ENCODE measurements around the gene SYDE1. TPM values are rescaled to one million over a fixed set of nuclear protein-coding genes. Genes with fewer than 3 reads are reported as not detected.

The SYDE1 gene
- total and polyA plus RNA-seq, 7 donors: 2.3 to 4.9 (median 4.5) TPM

GRCh38 chr19:15161028-15161984, 54.1 kb downstream of the SYDE1 start:
- no peak overlapping the region for H3K4me3 ChIP-seq
- no peak overlapping the region for H3K27ac ChIP-seq
- 83 to 86% (median 86%) methylated on average over 34 to 42 of the region's 42 CpGs for WGBS, 3 donors
- intact Hi-C loops (cut with DNase I): no loop called here
- no peaks in the 10 kb centered on the region for H3K4me1 ChIP-seq
- TF ChIP-seq CTCF (IDR thresholded peaks at IDR 0.05): no peak
- ATAC-seq (no peak), DNase-seq (no peak)
- H3K27me3 ChIP-seq (ENCODE audit: insufficient read depth in 3 of 3, low read length in 2 of 3): peaks cover 0 to 3% (median 3%) of the 10 kb centered on the region in 3 donors
- peaks cover 22% of the 10 kb centered on the region for H3K9me3 ChIP-seq
- H3K36me3 ChIP-seq (ENCODE audit: insufficient read depth in 1 of 2, low read depth in 1 of 2): peaks cover 0 to 11% of the 10 kb centered on the region in 2 donors

Other genes with a start within 250 kb of the SYDE1 start
- not detected for gene OR7A17, start 221.3 kb upstream of the SYDE1 start, total RNA-seq
- not detected for gene OR7A17, start 221.3 kb upstream of the SYDE1 start, polyA plus RNA-seq
- not detected for gene OR7C2, start 165.9 kb upstream of the SYDE1 start, total RNA-seq
- not detected for gene OR7C2, start 165.9 kb upstream of the SYDE1 start, polyA plus RNA-seq
- not detected for gene SLC1A6, start 127.5 kb upstream of the SYDE1 start, total RNA-seq
- gene SLC1A6, start 127.5 kb upstream of the SYDE1 start, polyA plus RNA-seq: not detected
- not detected for gene CASP14, start 57.9 kb upstream of the SYDE1 start, total RNA-seq
- gene CASP14, start 57.9 kb upstream of the SYDE1 start, polyA plus RNA-seq: not detected
- not detected for gene OR1I1, start 25.2 kb upstream of the SYDE1 start, total RNA-seq
- gene OR1I1, start 25.2 kb upstream of the SYDE1 start, polyA plus RNA-seq: not detected
- gene NOTCH3, start 93.6 kb downstream of the SYDE1 start, total RNA-seq: 10 to 100 TPM; 29.4 to 80.8 (median 34.0) TPM
- 10 to 100 TPM in 1 of 3 donors, 1 to 10 TPM in 2; 8.2 to 11.6 (median 8.8) TPM for gene NOTCH3, start 93.6 kb downstream of the SYDE1 start, polyA plus RNA-seq
- gene EPHX3, start 125.0 kb downstream of the SYDE1 start, total RNA-seq: under 1 TPM in 2 of 4 donors, not detected in 2; 0.19 to 0.20 TPM
- gene EPHX3, start 125.0 kb downstream of the SYDE1 start, polyA plus RNA-seq: under 1 TPM; 0.05 to 0.20 (median 0.08) TPM
- 100 to 1,000 TPM in 2 of 4 donors, 10 to 100 TPM in 2; 65.3 to 120 (median 101) TPM for gene BRD4, start 225.1 kb downstream of the SYDE1 start, total RNA-seq
- gene BRD4, start 225.1 kb downstream of the SYDE1 start, polyA plus RNA-seq: 100 to 1,000 TPM in 1 of 3 donors, 10 to 100 TPM in 2; 42.6 to 107 (median 45.6) TPM